HepG2 (cell line): ENCODE measurements around the gene SKA2. TPM values are rescaled to one million over a fixed set of nuclear protein-coding genes. Genes with fewer than 3 reads are reported as not detected.

ENCODE experiments used
- ARID5B ChIP-seq: IDR thresholded peaks from 2 replicates; pipeline ENCODE4 v1.4.0; 2020; ENCODE audit warnings: mild to moderate bottlenecking, missing genetic modification reagents
- ARNT ChIP-seq: fragments of 450-650 bp; IDR thresholded peaks from 2 replicates; pipeline ENCODE4 v1.6.1; 2017
- BATF2 ChIP-seq: sonication (generic); formaldehyde crosslinking; IDR thresholded peaks from 2 replicates; pipeline ENCODE4 v1.8.0; 2022; ENCODE audit warnings: mild to moderate bottlenecking, missing genetic modification reagents, moderate library complexity
- CEBPZ ChIP-seq: IDR thresholded peaks from 2 replicates; pipeline ENCODE4 v1.6.1; 2012; ENCODE audit warnings: low read length, improper control_type of control experiment
- E2F5 ChIP-seq: sonication (generic); formaldehyde crosslinking; conservative IDR thresholded peaks from 2 replicates; pipeline ENCODE4 v1.4.0; 2020; ENCODE audit warnings: missing genetic modification reagents
- GMEB1 ChIP-seq: sonication (generic); formaldehyde crosslinking; IDR thresholded peaks from 2 replicates; pipeline ENCODE4 v1.5.1; 2020; ENCODE audit warnings: missing genetic modification reagents, mild to moderate bottlenecking, borderline replicate concordance
- NFKB2 ChIP-seq: sonication (generic); formaldehyde crosslinking; IDR thresholded peaks from 2 replicates; pipeline ENCODE4 v1.4.0; 2020; ENCODE audit warnings: missing genetic modification reagents, borderline replicate concordance
- NFKBIZ ChIP-seq: IDR thresholded peaks from 2 replicates; pipeline ENCODE4 v1.6.1; 2018; ENCODE audit warnings: missing genetic modification reagents, missing compliant biosample characterization
- RARG ChIP-seq: sonication (generic); formaldehyde crosslinking; IDR thresholded peaks from 2 replicates; pipeline ENCODE4 v1.4.0; 2020; ENCODE audit warnings: low read depth, mild to moderate bottlenecking, missing genetic modification reagents
- ZNF274 ChIP-seq: sonication (generic); formaldehyde crosslinking; IDR thresholded peaks from 2 replicates; pipeline ENCODE4 v1.5.1; 2020; ENCODE audit warnings: mild to moderate bottlenecking, missing genetic modification reagents
- ZNF317 ChIP-seq: sonication (generic); formaldehyde crosslinking; IDR thresholded peaks from 2 replicates; pipeline ENCODE4 v1.5.0; 2020; ENCODE audit warnings: mild to moderate bottlenecking, missing genetic modification reagents
- ZNF33B ChIP-seq: sonication (generic); formaldehyde crosslinking; IDR thresholded peaks from 2 replicates; pipeline ENCODE4 v1.5.1; 2020; ENCODE audit warnings: mild to moderate bottlenecking, missing genetic modification reagents
- ZNF556 ChIP-seq: sonication (generic); formaldehyde crosslinking; IDR thresholded peaks from 2 replicates; pipeline ENCODE4 v1.4.0; 2020; ENCODE audit warnings: mild to moderate bottlenecking, missing genetic modification reagents, borderline replicate concordance
- polyA plus RNA-seq, 8 experiments: library from polyadenylated mRNA; depleted of rRNA in 3 of 8; stranded (reverse) in 7 of 8; unstranded in 1 of 8; fragments of >200 nt; fragmentation: Illumina TruSeq in 4 of 8; extraction: Trizol in 4 of 8; gene quantifications; 2 replicates each; pipeline versions ENCODE4 v1.2.1 to v1.2.3, GENCODE V29; 2011 to 2016; ENCODE audit warnings: low read depth in 4 of 8, missing spikeins in 1 of 8, mixed read lengths in 1 of 8; ENCODE audit not compliant: insufficient read depth in 1 of 8
- total RNA-seq, 5 experiments: library from RNA; depleted of rRNA; stranded (reverse); fragments of >200 nt; fragmentation: Illumina TruSeq; extraction: Trizol; gene quantifications; 2 replicates each; pipeline ENCODE4 v1.2.3, GENCODE V29; 2016; ENCODE audit warnings: low read depth in 1 of 5

SKA2 gene
- total and polyA plus RNA-seq, 2 of the 13 experiments (the other 11 are each of a cell fraction or from before 2014, with no cell fraction given): 18.6 to 91.8 TPM

- TF ChIP-seq ARID5B (CRISPR knock-in tag) (peak; percentile 70), GMEB1 (peak; percentile 95), BATF2 (CRISPR knock-in tag) (peak; percentile 91), ZNF33B (CRISPR knock-in tag) (peak; percentile 82; the same call in 1 of the 2 replicates), ZNF317 (peak; percentile 84), CEBPZ (no peak), NFKB2 (CRISPR knock-in tag) (peak; percentile 79; the same call in 1 of the 2 replicates), NFKBIZ (peak; percentile 28; the same call in 1 of the 2 replicates), RARG (0 out of 2 replicates have a peak, but pooled peaks have one; percentile 57), ZNF556 (CRISPR knock-in tag) (0 out of 2 replicates have a peak, but pooled peaks have one; percentile 7), ZNF274 (CRISPR knock-in tag) (peak; percentile 66; the same call in 1 of the 2 replicates), E2F5 (CRISPR knock-in tag) (peak; percentile 94), ARNT (no peak)
Measured at GRCh38 chr17:59106463-59107305, 48.3 kb downstream of the SKA2 start, which contains the start of gene TRIM37 (continued).
